HG02973 (cell line): Measurements from ENCODE around the gene MYBPHL.

Experiments used
- ATAC-seq: cut with Tn5 transposase; IDR thresholded peaks from one replicate; pipeline ENCODE4 v1.9.1; 2021; ENCODE audit warnings: moderate library complexity; ENCODE audit not compliant: unreplicated experiment

The MYBPHL gene, protein sequence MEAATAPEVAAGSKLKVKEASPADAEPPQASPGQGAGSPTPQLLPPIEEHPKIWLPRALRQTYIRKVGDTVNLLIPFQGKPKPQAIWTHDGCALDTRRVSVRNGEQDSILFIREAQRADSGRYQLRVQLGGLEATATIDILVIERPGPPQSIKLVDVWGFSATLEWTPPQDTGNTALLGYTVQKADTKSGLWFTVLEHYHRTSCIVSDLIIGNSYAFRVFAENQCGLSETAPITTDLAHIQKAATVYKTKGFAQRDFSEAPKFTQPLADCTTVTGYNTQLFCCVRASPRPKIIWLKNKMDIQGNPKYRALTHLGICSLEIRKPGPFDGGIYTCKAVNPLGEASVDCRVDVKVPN

GRCh38 chr1:109306832-109307273 lies at the start of gene MYBPHL:
TSS of gene MYBPHL (minus strand) at chr1:109307011. CDS start at chr1:109306991, 20 bp downstream.
- ATAC-seq = no peak

GRCh38 chr1:109356505-109356904 lies 49.7 kb upstream of the MYBPHL start:
- ATAC-seq = no peak

DNA sequence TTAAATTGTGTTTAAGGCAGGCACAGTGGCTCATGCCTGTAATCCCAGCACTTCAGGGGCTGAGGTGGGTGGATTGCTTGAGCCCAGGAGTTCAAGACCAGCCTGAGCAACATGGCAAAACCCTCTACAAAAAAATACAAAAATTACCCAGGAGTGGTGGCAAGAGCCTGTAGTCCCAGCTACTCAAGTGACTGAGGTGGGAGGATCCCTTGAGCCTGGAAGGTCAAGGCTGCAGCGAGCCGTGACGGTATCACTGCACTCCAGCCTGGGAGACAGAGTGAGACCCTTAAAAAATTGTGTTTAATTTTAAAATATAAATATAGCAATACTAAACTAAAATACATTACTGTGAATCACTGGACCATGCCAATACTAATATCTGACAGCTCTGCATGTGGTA lies 48.1 kb upstream of the MYBPHL start:
- ATAC-seq = no peak

- ATAC-seq = no peak
Observed at GRCh38 chr1:109351457-109351856, 44.6 kb upstream of the MYBPHL start.

GRCh38 chr1:109350655-109351054 lies 43.8 kb upstream of the MYBPHL start:
- ATAC-seq = no peak

- ATAC-seq = no peak
Observed at GRCh38 chr1:109350182-109350581, 43.4 kb upstream of the MYBPHL start.

DNA sequence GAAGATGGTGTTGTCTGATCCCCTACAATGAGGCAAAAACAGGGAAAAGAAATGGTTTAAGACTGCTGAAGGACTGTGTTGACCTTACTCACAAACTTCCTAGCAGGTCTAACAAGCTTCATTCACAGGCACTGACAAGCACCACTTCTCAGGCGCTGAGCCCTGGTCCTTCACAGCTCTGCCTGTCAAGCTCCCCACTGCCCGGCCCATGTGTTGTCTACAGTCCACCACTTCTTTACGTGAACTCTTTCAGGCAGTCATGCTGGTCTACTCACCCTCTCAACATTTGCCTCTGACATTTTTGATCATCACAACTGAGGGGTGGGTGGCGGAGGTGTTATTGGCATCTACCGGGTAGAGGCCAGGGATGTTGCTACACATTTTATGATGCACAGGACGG lies 40.7 kb upstream of the MYBPHL start:
- no peak for ATAC-seq

- ATAC-seq = no peak
Observed at GRCh38 chr1:109341944-109342930, 35.4 kb upstream of the MYBPHL start.

- ATAC-seq = no peak
Observed at GRCh38 chr1:109338608-109339007, 31.8 kb upstream of the MYBPHL start.

DNA sequence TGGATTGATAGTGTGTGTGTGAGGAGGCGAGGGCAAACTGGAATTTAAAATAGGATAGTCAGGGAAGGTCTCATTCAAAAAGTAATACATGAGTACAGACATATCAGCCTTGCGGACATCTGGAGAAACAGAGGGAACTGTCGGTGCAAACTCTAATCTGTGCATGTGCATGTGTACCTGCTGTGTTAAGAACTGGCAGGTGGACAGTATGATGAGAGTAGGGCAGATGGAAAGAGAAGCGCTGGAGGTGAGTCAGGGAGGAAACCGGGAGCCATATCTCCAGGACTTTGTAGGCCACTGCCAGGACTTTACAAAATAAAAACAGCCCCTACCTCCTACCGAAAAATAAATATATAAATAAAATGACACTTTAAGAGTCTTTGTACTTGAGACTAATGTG lies 31.3 kb upstream of the MYBPHL start:
- no peak for ATAC-seq

DNA sequence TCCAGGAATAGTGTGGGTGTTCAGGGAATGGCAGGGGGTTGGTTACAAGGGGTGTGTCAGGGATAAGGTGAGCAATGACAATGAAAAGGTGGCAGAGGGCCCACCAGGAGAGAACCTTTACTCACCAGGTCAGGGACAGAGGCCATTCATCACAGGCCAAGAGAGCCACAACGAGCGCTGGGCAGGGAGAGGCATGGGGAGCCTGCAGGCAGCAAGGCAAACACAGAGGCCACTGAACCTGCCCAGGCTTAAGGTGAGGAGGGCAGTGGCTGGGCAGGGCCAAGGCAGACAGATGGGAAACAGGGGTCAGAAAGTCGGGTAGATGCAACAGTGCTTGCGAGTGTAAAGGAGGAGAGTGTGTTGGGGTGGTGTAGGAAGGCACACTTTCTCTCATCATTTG lies 28.3 kb upstream of the MYBPHL start:
- ATAC-seq = no peak

DNA sequence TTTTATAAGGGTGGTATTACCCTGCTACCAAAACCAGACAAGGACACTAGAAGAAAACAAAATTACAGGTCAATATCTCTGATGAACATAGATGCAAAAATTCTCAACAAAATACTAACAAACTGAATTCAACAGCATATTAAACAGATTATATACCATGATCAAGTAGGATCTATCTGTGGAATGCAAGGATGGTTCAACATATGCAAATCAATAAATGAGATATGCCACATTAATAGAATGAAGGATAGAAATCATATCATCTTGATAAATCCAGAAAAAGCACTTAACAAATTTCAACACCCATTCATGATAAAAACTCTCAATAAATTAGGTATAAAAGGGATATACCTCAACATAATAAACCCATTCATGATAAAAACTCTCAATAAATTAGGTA lies 24.3 kb upstream of the MYBPHL start:
- no peak for ATAC-seq

DNA sequence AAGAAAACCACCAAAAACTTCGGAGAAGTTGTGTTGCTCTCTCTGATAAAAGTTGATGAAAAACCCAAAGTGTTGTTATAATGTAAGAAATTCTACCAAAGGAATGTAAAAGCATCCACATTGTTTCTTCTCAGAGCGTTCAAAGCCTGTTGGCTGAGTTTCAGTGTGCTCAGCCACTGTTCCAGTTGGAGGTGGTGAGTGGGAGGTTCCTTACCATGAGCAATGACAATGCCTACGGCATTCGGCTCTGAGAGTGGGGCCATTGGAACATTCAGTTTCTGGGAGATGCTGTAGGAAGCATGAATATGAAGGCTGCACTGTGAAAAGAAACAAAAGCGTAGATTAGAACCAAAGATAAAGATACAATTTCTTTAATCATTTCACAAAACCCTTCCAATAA lies 20.5 kb upstream of the MYBPHL start:
- no peak for ATAC-seq

- no peak for ATAC-seq
Observed at GRCh38 chr1:109322974-109323373, 16.2 kb upstream of the MYBPHL start.

GRCh38 chr1:109319114-109319513 lies 12.3 kb upstream of the MYBPHL start:
- no peak for ATAC-seq

- ATAC-seq = no peak
Observed at GRCh38 chr1:109316506-109316905, 9.7 kb upstream of the MYBPHL start.

DNA sequence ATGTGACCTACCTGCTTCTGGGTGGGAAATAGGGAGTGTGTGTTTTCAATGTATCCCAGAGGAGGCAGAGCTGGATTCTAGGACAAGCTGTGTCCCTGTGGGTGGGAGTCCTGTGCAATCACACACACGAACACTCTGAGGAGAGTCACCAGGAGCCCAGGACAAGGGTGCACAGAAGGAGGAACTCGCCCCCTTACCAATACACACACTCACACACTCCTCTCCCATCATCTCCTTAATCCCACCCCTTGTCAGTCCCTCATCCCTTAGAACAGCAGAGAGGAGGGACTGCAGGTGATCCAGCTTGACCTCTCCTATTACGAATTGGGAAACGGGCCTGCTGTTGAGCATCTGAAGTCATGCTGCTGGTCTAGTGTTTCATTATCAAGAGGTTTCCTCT lies 8.5 kb upstream of the MYBPHL start:
- no peak for ATAC-seq

GRCh38 chr1:109314795-109315194 lies 8.0 kb upstream of the MYBPHL start:
- no peak for ATAC-seq

- ATAC-seq = no peak
Observed at GRCh38 chr1:109312978-109313775, 6.4 kb upstream of the MYBPHL start.

GRCh38 chr1:109312246-109312645 lies 5.4 kb upstream of the MYBPHL start:
- ATAC-seq = no peak

- no peak for ATAC-seq
Observed at GRCh38 chr1:109309347-109309746, 2.5 kb upstream of the MYBPHL start.
